Urinary bladder (tissue), 4 donors: ENCODE results near the gene JAGN1. TPM values are rescaled to one million over a fixed set of nuclear protein-coding genes. Genes with fewer than 3 reads are reported as not detected.
"Not testable (repeated sequence)": the region's sequence is repeated elsewhere in the genome, so short reads cannot be mapped to it uniquely, and the experiment has no call there.

Experiments
- DNase-seq: peaks from one replicate; pipeline ENCODE4 v3.0.0-alpha.2; 2015; ENCODE audit errors: extremely low spot score
- H3K27ac ChIP-seq: one replicate; pipeline ENCODE4 v1.5.1; 2013; ENCODE audit warnings: low read depth, mild to moderate bottlenecking, moderate library complexity
- H3K36me3 ChIP-seq: one replicate; pipeline ENCODE4 v1.6.1; 2013; ENCODE audit warnings: mild to moderate bottlenecking, moderate library complexity; ENCODE audit not compliant: insufficient read depth
- H3K4me1 ChIP-seq: one replicate; pipeline ENCODE4 v1.6.1; 2013; ENCODE audit warnings: mild to moderate bottlenecking, moderate library complexity; ENCODE audit not compliant: insufficient read depth
- H3K4me3 ChIP-seq: one replicate; pipeline ENCODE4 v1.5.1; 2013; ENCODE audit warnings: low read depth, low read length
- WGBS: extraction: QIAGEN DNeasy Blood & Tissue Kit; methylation state at CpG from one replicate; pipeline ENCODE4 v1.1.7; 2013; 5-methylcytosine and 5-hydroxymethylcytosine counted together
- polyA plus RNA-seq: library from polyadenylated mRNA; stranded (reverse); fragments of 200-250 nt; gene quantifications from one replicate; pipeline ENCODE4 v1.2.3, GENCODE V29; 2013
- total RNA-seq: library from RNA; depleted of rRNA; stranded (reverse); fragments of >200 nt; gene quantifications from one replicate; pipeline ENCODE4 v1.2.3, GENCODE V29; 2014
- donor health status: healthy with polysubstance abuse.
- donor health status: healthy.

Gene JAGN1
- total and polyA plus RNA-seq, 2 donors = 12.2 to 44.3 TPM

- 4% methylated on average over 13 of the region's 13 CpGs for WGBS
- peak overlapping the region; percentile 56 for H3K4me3 ChIP-seq
- H3K27ac ChIP-seq = peak overlapping the region; percentile 94
- DNase-seq = no peak
- H3K4me1 ChIP-seq = no peaks in the 10 kb centered on the region
- peaks cover 4% of the 10 kb centered on the region for H3K36me3 ChIP-seq
These were observed 42.1 kb downstream of the JAGN1 start for GRCh38 chr3:9932535-9932842.

- peak overlapping the region; percentile 94 for H3K27ac ChIP-seq
- H3K4me3 ChIP-seq = peak overlapping the region; percentile 56
- WGBS = under 1% methylated on average over 77 of the region's 77 CpGs
- DNase-seq = no peak
- peaks cover 4% of the 10 kb centered on the region for H3K36me3 ChIP-seq
- no peaks in the 10 kb centered on the region for H3K4me1 ChIP-seq
These were observed 42.6 kb downstream of the JAGN1 start for GRCh38 chr3:9932843-9933560.

DNA sequence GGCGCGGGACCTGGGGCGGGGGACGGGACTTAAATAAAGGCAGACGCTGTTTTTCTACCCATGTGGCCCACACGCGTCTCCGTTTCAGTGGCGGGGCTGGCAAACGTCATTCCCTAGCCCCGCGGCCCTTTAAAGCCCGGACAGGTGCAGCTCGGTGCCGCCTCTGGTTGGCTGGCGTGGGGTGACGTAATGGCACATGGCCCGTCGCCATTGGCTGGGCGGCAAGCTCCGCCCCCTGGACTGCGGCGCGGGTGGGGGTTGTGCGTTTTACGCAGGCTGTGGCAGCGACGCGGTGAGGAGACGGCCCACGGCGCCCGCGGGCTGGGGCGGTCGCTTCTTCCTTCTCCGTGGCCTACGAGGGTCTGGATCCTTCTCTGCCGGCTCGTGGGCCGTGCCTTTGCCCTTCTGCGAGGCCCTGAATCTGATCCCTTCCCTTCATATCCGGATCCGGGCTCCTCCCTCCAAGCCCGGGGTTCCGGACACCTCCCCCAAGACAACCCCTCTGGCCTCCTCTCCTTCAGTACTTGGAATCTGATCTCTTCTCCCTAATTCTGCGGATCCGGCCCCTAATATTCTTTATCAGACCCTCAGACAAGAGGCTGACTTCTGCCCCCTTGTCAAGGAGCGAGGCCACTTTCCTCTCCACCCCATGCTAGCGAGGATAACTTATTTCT is 43.3 kb downstream of the JAGN1 start, which contains the start of gene CRELD1:
Gene CRELD1 (plus strand): TSS at position 274 of the 674 bp plus-strand sequence. CDS start 605 bp downstream, outside the sequence.
- Histone ChIP-seq H3K27ac (peak within 1 kb of the TSS; percentile 95), H3K4me1 (no peaks in the 10 kb centered on the region), H3K36me3 (peaks cover 4% of the 10 kb centered on the region), H3K4me3 (peak within 1 kb of the TSS; percentile 71)
- peak; percentile 72 for DNase-seq
- WGBS = under 1% methylated on average over 50 of the region's 50 CpGs

DNA sequence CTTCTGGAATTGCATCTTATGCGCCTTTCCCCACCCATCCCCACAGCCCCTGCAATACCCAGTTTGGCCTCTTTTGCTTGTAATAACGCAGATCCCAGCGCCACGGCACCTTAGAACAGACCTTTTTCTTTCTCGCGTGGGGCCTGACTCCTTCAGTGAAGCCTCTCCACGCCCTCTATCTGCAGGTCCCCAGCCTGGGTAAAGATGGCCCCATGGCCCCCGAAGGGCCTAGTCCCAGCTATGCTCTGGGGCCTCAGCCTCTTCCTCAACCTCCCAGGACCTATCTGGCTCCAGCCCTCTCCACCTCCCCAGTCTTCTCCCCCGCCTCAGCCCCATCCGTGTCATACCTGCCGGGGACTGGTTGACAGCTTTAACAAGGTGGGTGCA is 43.8 kb downstream of the JAGN1 start:
- no peak for DNase-seq
- Histone ChIP-seq H3K27ac (no peak overlapping the region), H3K4me3 (peak overlapping the region; percentile 71), H3K36me3 (peaks cover 4% of the 10 kb centered on the region), H3K4me1 (no peaks in the 10 kb centered on the region)
- 15% methylated on average over 11 of the region's 11 CpGs for WGBS

DNA sequence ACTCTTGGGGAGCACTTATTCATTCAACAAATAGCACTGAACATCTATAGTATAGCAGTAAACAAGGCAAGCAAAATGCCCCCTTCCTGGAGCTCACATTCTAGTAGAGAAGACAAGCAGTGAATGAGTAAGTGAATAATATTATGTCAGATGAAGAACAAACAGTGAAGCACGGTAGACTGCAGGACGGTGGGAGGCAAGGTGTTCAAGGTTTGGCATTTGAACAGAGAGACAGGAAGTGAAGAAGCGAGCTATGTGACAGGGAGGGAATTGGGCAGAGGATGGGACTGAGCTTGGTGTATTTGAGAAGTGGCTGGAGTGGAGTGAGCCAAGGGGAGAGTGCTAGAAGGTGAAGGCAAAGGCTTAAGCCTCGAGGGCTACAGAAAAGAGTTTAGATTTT is 44.6 kb downstream of the JAGN1 start:
- DNase-seq = no peak
- Histone ChIP-seq H3K4me3 (no peak overlapping the region), H3K36me3 (peaks cover under 1% of the 10 kb centered on the region), H3K27ac (no peak overlapping the region), H3K4me1 (no peaks in the 10 kb centered on the region)
- 67% methylated on average over 4 of the region's 4 CpGs for WGBS

DNA sequence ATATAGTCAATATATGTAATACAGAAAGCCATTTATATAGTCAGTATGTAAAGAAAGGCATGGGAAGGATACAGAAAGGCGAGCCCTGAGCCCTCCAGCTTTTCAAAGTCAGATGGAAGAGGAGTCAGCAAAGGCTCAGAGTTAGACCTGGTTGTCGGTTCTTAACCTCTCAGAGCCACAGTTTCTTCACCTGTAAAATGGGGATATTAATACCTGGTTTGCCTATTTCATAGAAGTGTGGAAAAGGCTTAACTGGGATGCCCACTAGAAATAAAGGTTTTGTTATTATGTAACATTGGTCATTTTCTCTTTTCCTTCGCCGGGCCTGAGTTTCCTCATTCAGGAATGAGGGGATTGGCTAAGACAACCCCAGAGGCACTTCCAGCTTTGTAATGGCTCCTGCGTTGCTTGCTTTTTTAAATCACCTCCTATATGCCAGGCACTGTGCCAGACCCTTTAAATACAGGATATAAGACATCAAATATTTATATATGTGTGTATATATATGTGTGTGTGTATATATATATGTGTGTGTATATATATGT is 45.6 kb downstream of the JAGN1 start:
- DNase-seq = no peak
- 89% methylated on average over 5 of the region's 5 CpGs for whole genome bisulfite sequencing
- no peak overlapping the region for H3K27ac ChIP-seq
- H3K4me1 ChIP-seq = no peaks in the 10 kb centered on the region
- H3K4me3 ChIP-seq = no peak overlapping the region
- H3K36me3 ChIP-seq = no peaks in the 10 kb centered on the region

- H3K27ac ChIP-seq = no peak overlapping the region
- no peaks in the 10 kb centered on the region for H3K4me1 ChIP-seq
- DNase-seq = no peak
- 95% methylated on average over 13 of the region's 13 CpGs for WGBS
- no peaks in the 10 kb centered on the region for H3K36me3 ChIP-seq
- H3K4me3 ChIP-seq = no peak overlapping the region
These were observed 47.3 kb downstream of the JAGN1 start for GRCh38 chr3:9937486-9938238.

GRCh38 chr3:9938966-9939365 is 48.6 kb downstream of the JAGN1 start:
- Histone ChIP-seq H3K4me1 (no peaks in the 10 kb centered on the region), H3K36me3 (no peaks in the 10 kb centered on the region), H3K27ac (no peak overlapping the region), H3K4me3 (no peak overlapping the region)
- no peak for DNase-seq
- WGBS = 93% methylated on average over 2 of the region's 2 CpGs

DNA sequence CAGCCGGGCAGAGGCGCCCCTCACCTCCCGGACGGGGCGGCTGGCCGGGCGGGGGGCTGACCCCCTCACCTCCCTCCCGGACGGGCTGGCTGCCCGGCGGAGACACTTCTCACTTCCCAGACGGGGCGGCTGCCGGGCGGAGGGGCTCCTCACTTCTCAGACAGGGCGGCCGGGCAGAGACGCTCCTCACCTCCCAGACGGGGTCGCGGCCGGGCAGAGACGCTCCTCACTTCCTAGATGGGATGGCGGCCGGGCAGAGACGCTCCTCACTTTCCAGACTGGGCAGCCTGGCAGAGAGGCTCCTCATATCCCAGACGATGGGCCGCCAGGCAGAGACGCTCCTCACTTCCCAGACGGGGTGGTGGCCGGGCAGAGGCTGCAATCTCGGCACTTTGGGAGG is 49.5 kb downstream of the JAGN1 start:
- DNase-seq, H3K36me3 ChIP-seq, H3K4me3 ChIP-seq, H3K27ac ChIP-seq, H3K4me1 ChIP-seq: not testable (repeated sequence)
- WGBS = 95% methylated on average over 31 of the region's 32 CpGs

DNA sequence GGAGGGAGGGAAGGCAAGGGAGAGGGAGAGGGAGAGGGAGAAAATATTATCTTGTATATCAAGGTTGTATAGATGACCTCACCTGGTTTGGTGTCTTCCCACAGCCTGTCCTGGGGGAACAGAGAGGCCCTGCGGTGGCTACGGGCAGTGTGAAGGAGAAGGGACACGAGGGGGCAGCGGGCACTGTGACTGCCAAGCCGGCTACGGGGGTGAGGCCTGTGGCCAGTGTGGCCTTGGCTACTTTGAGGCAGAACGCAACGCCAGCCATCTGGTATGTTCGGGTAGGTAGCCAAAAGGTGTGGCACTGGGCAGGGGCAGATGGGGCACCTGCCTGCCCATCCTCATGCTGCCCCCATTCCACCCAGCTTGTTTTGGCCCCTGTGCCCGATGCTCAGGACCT is 50.3 kb downstream of the JAGN1 start:
- no peaks in the 10 kb centered on the region for H3K36me3 ChIP-seq

DNA sequence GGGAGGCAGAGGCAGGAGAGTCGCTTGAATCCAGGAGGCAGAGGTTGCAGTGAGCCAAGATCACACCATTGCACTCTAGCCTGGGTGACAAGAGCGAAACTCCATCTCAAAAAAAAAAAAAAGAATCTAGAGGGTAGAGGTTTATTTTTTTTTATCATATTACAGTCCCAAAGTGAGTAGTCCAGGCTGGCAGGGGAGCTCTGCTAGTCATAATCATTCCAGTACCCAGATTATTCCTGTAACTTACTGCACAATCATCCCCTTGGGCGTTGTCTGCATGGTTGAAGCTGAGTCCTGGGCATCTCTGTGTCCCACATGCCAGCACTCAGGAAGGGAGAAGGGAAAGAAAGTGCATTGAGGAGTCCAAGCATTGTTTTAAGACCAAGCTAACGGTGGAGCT is 51.8 kb downstream of the JAGN1 start:
- H3K4me3 ChIP-seq = no peak overlapping the region
- DNase-seq = no peak
- no peaks in the 10 kb centered on the region for H3K36me3 ChIP-seq
- no peak overlapping the region for H3K27ac ChIP-seq
- WGBS = 80% methylated on average over 4 of the region's 4 CpGs
- no peaks in the 10 kb centered on the region for H3K4me1 ChIP-seq

More for the DNA sequence above, 50.3 kb downstream of the JAGN1 start:
- Histone ChIP-seq H3K27ac (no peak overlapping the region), H3K4me1 (no peaks in the 10 kb centered on the region), H3K4me3 (no peak overlapping the region)
- 95% methylated on average over 10 of the region's 10 CpGs for WGBS
- no peak for DNase-seq

- WGBS = 87% methylated on average over 11 of the region's 11 CpGs
- no peaks in the 10 kb centered on the region for H3K4me1 ChIP-seq
- no peak overlapping the region for H3K27ac ChIP-seq
- no peak for DNase-seq
- no peak overlapping the region for H3K4me3 ChIP-seq
- no peaks in the 10 kb centered on the region for H3K36me3 ChIP-seq
These were observed 52.7 kb downstream of the JAGN1 start for GRCh38 chr3:9942934-9943690.
